Left kidney (tissue), 2 donors: ENCODE data around the gene CTNNBL1. TPM values are rescaled to one million over a fixed set of nuclear protein-coding genes. Genes with fewer than 3 reads are reported as not detected.

Source experiments
- DNase-seq: peaks from one replicate; pipeline ENCODE4 v3.0.0-alpha.2; 2013
- polyA plus RNA-seq: library from polyadenylated mRNA; unstranded; fragments of 120-200 nt; gene quantifications from one replicate; pipeline ENCODE4 v1.2.1, GENCODE V29; 2013; ENCODE audit not compliant: insufficient read length

Gene CTNNBL1
- polyA plus RNA-seq, 1 donor = 51.5 TPM

GRCh38 chr20:37899105-37900045 lies 205.5 kb downstream of the CTNNBL1 start:
- DNase-seq = no peak

GRCh38 chr20:37901240-37901639 lies 207.4 kb downstream of the CTNNBL1 start:
- DNase-seq = no peak

GRCh38 chr20:37901654-37902503 lies 208.0 kb downstream of the CTNNBL1 start:
- no peak for DNase-seq

GRCh38 chr20:37902504-37903313 lies 208.9 kb downstream of the CTNNBL1 start, which contains the start of gene VSTM2L:
VSTM2L (plus strand) TSS chr20:37903127; CDS start chr20:37903351, 224 bp downstream.
- no peak for DNase-seq

- DNase-seq = no peak
Measured at GRCh38 chr20:37903317-37904007, 209.6 kb downstream of the CTNNBL1 start.

GRCh38 chr20:37904008-37904642 lies 210.3 kb downstream of the CTNNBL1 start:
- no peak for DNase-seq

GRCh38 chr20:37904845-37905373 lies 211.1 kb downstream of the CTNNBL1 start:
- no peak for DNase-seq

- no peak for DNase-seq
Measured at GRCh38 chr20:37905671-37906613, 212.1 kb downstream of the CTNNBL1 start.

- DNase-seq = no peak
Measured at GRCh38 chr20:37907330-37907676, 213.5 kb downstream of the CTNNBL1 start.

- DNase-seq = no peak
Measured at GRCh38 chr20:37907677-37908401, 214.0 kb downstream of the CTNNBL1 start.

GRCh38 chr20:37911261-37911660 lies 217.4 kb downstream of the CTNNBL1 start:
- no peak for DNase-seq

- DNase-seq = no peak
Measured at GRCh38 chr20:37911838-37912281, 218.0 kb downstream of the CTNNBL1 start.

- no peak for DNase-seq
Measured at GRCh38 chr20:37912874-37913273, 219.0 kb downstream of the CTNNBL1 start.

- no peak for DNase-seq
Measured at GRCh38 chr20:37913567-37914366, 219.9 kb downstream of the CTNNBL1 start.

- DNase-seq = no peak
Measured at GRCh38 chr20:37914367-37914671, 220.5 kb downstream of the CTNNBL1 start.

GRCh38 chr20:37914672-37915433 lies 221.0 kb downstream of the CTNNBL1 start:
- no peak for DNase-seq

- DNase-seq = no peak
Measured at GRCh38 chr20:37915434-37915787, 221.6 kb downstream of the CTNNBL1 start.
